CD4-positive, alpha-beta T cell treated with Interleukin-1 beta for 1 hour (primary cell): Measurements from ENCODE around the gene ARR3.
"Not testable (repeated sequence)": the region's sequence is repeated elsewhere in the genome, so short reads cannot be mapped to it uniquely, and the experiment has no call there.

ENCODE experiments used
- DNase-seq, 2 donors: peaks; one replicate each; pipeline ENCODE4 v3.0.0-alpha.2; 2020 to 2022

ARR3 gene

DNA sequence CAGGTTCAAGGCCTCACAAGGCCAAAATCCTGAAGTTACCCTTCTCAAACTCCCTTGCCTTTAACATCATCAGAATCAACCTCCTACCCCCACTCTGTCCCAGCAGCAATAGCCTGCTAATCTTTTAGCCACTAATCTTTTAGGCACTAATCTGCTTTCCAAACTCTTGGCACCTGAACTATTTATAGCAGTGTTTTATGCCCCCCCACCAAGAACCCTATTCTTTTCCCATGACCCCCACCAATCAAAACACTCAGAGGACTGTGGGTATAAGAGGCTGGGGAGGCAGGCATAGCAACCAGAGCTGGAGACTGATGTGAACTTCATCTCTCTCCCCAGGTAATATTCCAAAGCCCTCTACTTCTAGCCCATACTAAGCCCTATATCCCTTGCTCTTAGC is at the start of gene ARR3:
TSS of gene ARR3 (plus strand) at position 301 of the 400 bp plus-strand sequence. CDS start 1,052 bp downstream, outside the sequence.
- no peak for DNase-seq

DNA sequence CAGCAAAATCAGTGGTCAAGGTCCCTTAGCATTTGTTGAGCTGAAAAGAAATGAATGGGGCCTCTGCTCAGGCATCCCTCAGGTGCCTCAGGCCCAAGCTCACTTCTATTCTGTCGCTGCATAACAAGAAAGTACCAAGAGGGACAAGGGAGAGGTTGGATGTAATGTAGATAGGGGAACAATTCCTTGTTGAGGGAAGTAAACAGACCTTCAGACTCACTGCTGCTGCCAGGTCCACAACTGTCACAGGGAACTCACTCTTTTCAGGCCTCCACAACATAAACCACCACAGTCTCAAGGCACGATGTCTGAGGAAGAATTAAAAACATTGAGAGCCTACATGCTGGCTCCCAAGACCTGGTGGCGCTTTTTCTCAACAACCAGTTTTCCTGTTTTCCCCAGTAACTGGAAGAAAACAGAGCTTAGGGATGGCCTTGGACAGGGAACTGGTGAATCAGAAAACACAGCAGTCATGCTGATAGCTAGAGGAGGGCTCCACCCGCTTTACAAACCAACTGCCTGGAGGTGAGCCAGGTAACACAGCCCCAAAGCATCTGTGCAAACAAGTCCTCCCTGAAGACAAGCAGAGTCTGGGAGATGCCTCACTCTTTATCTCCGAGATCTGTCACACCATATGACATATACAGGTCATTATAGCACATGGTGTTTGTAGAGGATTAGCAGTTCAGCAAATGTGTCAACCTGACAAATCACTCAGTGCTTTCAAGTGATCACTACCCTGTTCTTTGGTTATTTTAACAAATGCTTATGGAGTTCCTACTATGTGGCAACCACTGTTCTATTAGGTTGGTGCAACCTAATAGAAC is 48.0 kb upstream of the ARR3 start:
- no peak for DNase-seq

DNA sequence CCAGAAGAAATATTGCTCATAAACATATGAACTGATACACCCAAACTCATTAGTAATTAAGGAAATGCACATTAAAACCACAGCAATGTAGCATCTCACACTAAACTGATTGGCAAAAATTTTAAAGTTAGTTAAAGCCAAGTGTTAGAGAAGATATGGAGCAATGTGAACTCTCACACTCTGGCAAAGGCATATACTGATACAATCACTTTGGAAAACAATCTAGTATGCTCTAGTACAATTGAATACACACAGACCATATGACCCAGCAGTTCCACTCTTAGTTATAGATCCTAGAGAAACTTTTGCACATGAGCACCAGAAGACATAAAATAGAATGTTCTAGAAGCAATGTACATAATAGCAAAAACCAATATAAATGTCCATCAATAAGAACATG is 42.1 kb upstream of the ARR3 start:
- DNase-seq, result no peak

DNA sequence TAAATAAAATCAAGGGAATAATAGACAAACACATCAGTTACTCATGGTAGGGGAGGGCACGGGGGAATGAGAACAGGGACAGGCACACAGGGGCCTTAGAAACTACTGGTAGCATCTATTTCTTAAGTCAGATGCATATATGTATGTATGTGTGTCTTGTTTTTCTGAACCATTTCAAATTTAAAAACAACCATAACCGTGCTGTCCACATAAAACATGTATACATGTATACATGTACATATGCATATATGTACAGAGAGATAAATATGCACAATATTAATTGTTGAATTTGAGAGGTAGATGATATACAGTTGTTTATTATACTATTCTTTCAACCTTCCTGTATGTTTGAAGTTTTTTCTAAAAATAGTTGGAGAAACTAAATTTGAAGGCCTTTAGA is 41.4 kb upstream of the ARR3 start:
- no peak for DNase-seq

DNA sequence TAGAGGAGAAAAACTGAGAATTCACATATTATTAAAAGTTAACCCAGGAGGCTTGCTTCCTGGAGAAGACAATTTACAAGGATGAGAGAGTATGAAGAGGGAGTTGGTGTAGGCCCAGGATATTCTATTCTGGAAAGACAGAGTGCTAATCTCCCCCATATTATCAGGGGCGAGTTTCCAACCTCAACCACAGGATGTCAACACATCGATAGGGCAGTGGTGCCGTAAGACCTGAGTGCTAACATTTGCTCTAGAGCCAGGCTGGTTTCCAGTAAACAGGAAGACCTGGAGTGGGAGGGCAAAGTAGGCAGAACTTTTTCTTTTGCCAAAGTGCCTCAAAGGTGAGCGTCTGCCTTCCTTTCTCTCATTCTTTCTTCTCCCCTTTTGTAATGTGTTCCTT is 36.5 kb upstream of the ARR3 start:
- DNase-seq, result no peak

DNA sequence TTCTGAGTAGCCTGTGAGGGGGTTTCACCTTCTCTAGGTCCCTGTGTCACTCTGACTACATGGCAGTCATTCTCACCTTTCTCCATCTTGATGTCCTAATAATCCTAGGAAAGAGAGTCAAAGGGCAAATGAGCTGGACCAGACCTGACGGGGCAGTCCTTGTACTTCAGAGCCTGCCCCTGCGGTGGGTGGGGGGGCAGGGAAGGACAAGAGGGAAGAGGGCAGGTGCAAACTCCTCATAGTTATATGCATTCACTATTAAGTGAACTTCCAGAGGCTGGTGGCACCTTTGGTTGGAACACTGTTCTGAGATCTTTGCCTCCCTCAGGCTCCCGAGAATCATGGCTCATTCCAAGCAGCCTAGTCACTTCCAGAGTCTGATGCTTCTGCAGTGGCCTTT is 33.8 kb upstream of the ARR3 start, which contains the start of gene AWAT1:
TSS of gene AWAT1 (plus strand) at position 301 of the 400 bp plus-strand sequence. CDS start at position 342, 41 bp downstream.
- no peak for DNase-seq

DNA sequence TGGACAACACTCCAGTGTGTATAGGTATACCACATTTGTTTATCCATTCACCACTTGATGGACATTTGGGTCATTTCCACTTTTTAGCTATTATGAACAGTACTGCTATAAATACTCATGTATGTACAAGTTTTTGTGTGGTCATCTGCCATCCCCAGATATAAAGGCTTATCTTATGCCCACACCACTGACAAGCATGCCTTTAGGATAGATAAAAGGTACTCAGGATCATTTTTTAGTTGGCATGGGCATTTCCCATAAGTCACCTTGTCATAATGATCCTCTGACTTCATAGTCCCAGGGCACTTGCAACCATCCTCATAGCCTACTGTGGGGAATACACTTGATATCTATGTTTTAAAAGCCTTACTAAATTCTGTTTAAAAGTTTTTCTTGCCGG is 27.4 kb upstream of the ARR3 start:
- no peak for DNase-seq

DNA sequence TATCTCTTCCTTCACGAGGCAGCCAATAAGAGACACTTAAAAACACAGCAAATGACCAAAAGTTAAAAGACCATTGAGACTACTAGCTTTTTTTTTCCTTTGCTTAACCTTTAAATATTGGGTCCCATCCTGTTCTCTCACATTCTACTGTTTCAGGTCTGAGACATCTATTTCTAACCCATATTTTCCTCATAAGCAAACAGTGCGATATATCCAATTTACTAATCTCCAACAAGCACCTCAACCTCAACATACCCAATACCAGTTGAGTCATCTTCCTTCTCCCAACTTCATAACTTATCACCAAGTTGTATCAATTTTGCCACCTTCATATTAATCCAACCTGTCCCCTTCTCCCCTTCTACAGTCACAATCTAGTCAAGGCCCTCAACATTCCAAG is 26.6 kb upstream of the ARR3 start:
- DNase-seq, result no peak

DNA sequence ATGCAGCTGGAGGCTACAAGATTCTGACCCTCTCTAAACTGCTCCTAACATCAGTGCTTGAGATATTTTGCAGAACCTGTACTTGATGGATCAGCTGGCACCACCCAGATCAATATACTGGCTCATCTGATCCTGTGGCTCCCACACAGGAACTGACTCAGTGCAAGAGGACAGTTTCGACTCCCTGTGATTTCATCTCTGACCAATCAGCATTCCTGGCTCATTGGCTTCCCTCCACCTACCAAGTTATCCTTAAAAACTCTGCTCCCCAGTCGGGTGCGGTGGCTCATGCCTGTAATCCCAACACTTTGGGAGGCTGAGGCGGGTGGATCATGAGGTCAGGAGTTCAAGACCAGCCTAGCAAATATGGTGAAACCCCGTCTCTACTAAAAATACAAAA is 24.5 kb upstream of the ARR3 start:
- not testable (repeated sequence) for DNase-seq

DNA sequence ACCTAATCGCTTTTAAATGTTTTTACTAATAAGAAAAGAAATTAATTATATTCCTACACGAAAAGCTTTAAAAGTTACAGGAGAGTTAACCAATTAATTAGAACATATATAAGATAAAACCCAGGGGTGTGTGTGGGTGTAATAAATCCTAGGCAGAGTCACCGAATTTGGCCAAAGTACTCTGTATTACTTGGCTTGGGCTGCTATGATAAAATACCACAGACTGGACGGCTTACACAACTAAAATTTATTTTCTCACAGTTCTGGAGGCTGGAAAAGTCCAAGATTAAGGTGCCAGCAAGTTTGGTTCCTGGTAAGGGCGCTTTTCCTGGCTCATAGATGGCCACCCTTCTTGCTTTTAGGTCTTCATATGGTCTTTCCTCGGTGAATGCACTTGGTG is 23.3 kb upstream of the ARR3 start:
- DNase-seq, result no peak

DNA sequence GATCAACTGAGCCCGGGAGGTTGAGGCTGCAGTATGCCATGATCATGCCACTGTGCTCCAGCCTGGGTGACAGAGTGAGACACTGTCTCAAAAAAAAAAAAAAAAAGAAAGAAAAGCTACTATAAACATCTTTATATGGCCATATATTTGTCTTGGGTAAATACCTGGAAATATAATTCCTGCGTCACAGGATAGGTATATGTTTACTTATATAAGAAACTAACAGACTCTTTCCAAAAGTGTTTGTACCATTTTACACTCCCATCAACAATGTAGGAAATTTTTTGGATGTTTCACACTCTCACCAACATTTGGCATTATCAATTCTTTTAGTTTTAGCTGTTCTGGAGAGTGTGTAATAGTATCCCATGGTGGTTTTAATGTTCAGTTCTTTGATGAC is 20.9 kb upstream of the ARR3 start:
- no peak for DNase-seq

DNA sequence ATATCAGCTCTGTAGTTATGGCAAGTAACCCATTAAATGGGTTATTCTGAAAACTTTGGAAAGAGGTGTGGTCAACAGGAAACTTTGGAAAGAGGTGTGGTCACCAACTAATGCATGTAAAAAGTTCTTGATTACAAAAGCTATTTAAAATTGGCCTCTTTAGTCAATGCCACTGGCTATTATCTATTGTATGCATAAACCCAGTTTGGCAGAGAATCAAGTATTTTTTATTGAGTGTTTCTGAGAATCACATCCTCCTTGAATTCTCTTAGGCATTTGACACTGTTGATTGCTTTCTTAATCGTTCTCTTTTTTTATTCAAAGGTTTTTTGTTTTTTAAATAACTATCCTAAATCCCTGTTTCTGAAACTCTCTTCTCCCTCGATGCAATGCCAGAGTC is 15.6 kb upstream of the ARR3 start:
- no peak for DNase-seq

DNA sequence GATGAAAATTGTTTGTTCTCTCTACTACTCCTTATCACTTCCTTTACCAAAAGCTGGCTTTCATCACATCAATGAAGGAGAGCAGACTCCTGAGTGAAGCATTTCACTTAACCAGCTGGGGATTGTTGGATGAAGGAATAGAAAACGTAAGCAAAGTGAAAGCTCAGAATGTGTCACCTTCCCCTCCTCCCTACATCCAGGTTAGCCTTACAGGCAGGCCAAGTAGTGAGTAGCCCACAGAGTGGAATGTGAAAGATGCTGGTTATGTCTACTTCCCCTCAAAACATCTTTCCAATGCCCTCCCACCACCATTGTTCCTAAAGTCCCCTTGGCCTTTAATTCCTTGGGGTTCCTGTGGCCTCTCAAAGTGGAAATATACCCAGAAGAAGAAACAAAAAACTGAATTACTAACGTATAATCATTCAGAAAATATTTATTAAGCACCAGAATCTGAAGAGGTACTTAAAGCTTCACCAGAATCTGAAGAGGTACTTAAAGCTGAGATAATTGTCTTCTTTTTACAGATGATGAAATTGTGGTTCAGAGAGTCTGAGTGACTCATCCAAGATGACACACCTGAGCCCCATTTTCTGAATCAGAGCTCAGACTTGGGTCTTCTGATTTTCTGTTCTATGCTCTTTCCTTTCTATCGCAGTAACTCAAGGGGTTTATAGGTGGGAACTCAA is 14.6 kb upstream of the ARR3 start:
- no peak for DNase-seq

DNA sequence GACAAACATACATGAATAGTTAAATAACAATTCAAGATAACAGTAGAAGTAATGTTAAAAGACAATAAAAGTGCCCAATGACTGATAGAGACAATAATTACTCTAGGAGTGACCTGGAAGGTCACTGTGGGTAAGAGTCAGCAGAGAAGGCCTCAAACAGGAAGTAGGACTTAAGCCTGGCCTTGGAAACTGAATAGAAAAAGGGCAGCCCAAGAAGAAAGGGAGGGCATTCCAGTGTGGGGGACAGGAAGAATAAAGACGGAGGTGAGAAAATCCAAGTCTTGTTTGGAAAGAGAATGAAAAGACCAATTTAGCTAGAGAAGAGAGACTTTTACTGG is 14.1 kb upstream of the ARR3 start:
- no peak for DNase-seq

DNA sequence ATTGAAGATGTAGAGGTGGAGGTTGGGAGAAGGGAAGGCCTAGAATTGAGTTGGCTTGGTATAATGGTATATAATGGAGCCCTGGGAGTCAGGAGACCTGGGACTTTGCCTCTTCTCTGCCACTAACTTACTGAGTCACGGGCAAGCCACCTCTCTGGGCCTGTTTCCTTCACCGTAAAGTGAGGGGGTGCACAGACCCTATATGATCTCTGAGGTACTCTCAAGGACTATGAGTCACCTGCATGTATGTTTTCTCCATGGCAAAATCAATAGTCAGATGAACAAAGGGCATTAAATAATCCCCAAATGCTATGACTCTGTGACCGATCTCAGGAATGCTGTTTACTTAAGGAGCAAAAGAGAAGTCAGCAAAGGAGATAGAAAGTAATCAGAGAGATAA is 13.2 kb upstream of the ARR3 start:
- no peak for DNase-seq

DNA sequence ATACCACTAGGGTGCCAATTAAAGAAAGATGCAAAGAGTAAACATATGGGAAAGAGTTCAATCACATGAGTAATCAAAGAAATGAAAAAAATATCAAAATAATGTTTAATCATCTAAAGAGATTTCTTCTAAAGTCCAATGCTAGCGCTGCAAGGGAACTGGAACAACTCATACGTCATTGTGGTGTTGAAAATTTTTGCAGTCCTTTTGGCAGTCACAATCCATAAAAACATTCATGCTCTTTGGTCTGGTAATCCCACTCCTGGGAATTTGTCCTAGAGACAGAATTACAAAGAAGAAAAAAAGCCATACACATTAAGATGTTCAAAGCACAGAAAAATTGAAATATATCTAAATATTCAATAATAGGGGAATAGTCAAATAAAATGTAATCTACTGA is 12.7 kb upstream of the ARR3 start:
- DNase-seq, result no peak

DNA sequence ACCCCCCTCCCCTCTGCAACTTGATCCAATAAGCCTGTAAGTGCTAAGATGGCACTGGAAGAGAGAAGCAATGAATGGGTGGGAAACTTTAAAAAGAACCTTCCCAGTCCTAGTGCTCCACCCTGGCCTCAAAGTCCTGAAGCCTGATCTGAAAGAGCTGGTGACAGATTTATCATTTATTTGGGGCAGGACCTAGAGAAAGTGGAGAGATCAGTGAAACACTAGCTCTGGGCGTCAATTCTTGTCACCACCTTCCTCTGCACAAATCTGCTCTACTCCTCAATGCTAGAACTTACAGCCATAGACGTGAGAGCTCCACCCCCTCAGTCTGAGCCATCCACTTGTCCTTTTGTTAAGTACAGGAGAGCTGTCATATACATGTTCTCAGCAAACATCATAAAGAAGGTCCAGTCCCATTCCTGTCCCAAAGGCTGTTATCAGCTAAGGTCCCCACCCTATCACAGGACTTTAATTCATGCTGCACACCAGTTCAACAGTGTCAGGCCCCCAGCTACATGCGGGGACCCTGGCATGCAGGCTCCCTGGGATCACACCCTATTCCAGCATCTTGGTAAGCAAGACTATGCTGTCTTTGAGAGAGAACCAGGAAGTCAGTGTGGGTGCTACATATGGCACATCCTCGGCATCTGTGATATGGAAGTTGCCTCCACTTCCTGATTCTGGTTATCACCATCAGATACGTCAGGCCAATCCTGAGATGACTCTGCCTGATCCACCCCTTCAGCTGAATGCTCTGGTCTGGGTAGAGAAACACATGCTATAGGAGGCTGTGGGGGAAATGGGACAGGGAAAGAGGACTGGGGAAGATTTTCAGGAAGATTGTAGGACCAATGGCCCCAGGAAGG is 10.5 kb upstream of the ARR3 start:
- DNase-seq, result no peak

DNA sequence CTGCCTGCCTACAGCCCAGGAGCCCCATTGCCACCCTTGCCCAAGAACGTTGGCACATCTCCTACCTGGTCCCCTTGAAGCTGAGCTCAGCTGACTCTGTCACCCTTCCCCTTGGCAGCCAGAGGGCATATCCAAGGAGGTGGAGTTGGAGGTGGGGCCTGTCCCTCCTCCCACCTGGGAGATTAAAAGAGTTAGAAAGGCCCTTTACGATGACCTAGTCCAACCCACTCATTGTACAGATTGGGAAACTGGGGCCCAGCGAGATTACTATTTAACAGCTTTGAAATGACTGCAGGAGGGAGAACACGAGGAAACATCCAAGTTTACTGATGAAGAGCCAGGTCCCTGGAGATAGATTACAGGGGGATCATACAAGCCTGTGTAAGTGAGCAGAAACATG is 8.0 kb upstream of the ARR3 start, which contains the start of gene P2RY4:
TSS of gene P2RY4 (minus strand) at position 101 of the 400 bp plus-strand sequence. CDS start 580 bp downstream, outside the sequence.
- no peak for DNase-seq

DNA sequence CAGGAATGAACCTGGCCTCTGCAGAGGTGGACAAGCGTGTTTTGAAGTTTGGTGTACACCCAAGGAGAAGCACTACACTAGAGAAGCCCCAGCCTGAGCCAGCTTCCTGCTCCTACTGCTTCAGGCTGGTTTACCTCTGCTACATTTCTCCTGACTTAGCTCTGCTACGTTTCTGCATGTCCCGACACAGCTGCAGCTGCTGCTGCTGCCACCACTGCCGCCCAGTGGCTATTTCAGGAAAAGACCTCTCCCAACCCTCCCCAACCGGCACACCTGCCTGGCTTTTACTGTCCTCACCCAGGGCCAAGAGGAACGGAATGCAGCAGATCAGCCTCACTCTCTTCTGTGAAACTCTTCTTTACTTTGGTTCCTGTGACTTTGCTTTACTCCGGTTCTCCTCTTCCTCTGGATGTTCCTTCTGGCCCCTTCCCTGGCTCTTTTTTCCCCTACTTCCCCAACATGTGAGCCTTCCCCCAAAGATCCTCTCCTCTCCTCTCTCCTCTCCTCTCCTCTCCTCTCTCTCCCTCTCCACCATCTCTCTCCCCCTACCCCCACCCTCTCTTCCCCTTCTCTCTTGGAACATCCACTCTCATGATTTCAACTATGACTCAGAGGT is 5.1 kb upstream of the ARR3 start:
- DNase-seq, result peak; percentile 1 to 7

DNA sequence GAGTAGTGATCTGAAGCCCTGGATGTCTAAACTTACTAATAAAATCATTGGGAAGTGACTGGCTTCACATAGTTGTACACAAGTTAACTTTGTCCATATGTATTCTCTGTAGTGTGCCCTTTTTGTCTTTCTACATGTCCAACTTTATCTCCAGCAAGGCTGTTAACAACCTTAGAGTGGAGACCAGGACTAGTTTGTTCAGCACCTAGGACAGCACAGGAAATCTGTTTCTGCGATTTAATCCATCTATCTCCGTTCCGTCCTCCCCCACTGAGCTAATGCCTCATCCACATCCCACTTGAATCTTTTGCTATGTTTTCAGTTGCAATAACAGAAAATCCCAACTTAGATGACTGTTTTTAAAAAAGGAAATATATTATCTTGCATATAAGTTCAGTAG is 3.4 kb upstream of the ARR3 start:
- DNase-seq, result no peak

DNA sequence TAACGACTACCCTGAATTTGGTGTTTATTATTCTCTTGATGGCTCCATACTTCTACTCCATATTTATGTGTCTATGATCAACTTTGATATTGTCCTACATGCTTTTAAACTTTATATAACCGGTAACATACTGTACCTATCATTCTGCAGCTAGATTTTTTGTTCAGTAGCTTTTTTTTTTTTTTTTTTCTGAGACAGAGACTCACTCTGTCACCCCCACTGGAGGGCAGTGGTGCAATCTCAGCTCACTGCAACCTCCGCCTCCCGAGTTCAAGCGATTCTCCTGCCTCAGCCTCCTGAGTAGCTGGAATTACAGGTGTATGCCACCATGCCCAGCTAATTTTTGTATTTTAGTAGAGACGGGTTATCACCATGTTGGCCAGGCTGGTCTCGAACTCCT is 5.9 kb downstream of the ARR3 start:
- not testable (repeated sequence) for DNase-seq

DNA sequence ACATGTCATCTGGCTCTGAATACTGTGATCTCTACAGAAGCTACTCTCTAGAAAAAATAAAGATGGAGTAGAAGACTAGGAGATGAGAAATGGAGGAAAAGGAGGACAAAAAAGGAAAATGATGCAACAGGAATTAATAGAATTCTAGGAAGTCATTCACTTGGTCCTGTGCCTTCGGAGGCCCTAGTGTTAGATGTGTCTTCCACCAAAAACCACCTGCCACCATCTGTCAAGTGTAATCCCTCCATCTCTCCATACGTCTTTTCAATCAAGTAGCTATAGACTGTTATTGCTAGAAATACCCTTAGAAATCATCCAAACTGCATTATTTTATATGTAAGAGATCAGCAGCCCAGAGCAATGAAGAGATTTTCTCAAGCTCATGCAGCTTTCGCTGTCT is 10.9 kb downstream of the ARR3 start:
- DNase-seq, result no peak

DNA sequence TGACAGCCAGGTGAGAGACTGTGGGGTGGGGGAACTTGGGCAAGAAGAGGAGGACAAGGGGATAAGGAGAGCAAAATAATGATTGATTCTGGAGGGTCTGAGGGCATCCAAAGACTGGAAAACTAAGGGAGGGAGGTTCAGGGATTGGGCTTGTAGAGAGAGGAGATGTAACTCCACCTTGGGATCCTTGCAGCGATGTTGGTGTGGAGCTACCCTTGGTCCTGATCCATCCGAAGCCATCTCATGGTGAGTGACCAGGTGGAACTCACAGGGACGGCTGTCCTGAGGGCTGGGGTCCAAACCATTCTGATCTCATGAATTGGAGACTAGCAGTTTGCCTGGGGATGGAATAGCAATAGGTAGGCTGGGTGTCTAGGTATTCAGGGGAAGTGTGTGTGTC is 12.4 kb downstream of the ARR3 start:
- DNase-seq, result no peak
